Neural crest cell (in vitro differentiated cells): ENCODE results near the gene ATF6. TPM values are rescaled to one million over a fixed set of nuclear protein-coding genes. Genes with fewer than 3 reads are reported as not detected.

ENCODE experiments used
- DNase-seq: peaks from one replicate; pipeline ENCODE4 v3.0.0; 2021; ENCODE audit warnings: low read depth, mixed read lengths, low spot score
- H3K27ac Mint-ChIP-seq: one replicate; pipeline ENCODE4 v1.8.0; 2021; ENCODE audit warnings: mild to moderate bottlenecking, mixed read lengths; ENCODE audit not compliant: unreplicated experiment
- H3K27me3 Mint-ChIP-seq: 2 replicates; pipeline ENCODE4 v1.8.0; 2021; ENCODE audit warnings: low read depth, mild to moderate bottlenecking, mixed read lengths
- H3K36me3 Mint-ChIP-seq: 2 replicates; pipeline ENCODE4 v1.8.0; 2021; ENCODE audit warnings: low read depth, mild to moderate bottlenecking, mixed read lengths
- H3K4me1 Mint-ChIP-seq: 2 replicates; pipeline ENCODE4 v1.8.0; 2021; ENCODE audit warnings: mixed read lengths
- H3K4me3 Mint-ChIP-seq: one replicate; pipeline ENCODE4 v1.8.0; 2021; ENCODE audit warnings: mild to moderate bottlenecking, mixed read lengths
- H3K9me3 Mint-ChIP-seq: 2 replicates; pipeline ENCODE4 v1.8.0; 2021; ENCODE audit warnings: mixed read lengths
- CTCF ChIP-seq: fragments of 200-600 bp; sonication (generic); conservative IDR thresholded peaks from 2 replicates; pipeline ENCODE4 v1.5.0; 2021; ENCODE audit warnings: antibody characterized with exemption, mild to moderate bottlenecking
- total RNA-seq: library from RNA; stranded (reverse); gene quantifications from 2 replicates; pipeline ENCODE4 v1.2.1, GENCODE V29; 2021

ATF6 gene
- total RNA-seq, 1 donor from 2014 or later, result 17.8 TPM

- peaks cover 13% of the 10 kb centered on the region for H3K36me3 Mint-ChIP-seq
- peaks cover 2% of the 10 kb centered on the region for H3K9me3 Mint-ChIP-seq
- no peak for DNase-seq
- H3K4me1 Mint-ChIP-seq, result no peaks in the 10 kb centered on the region
- no peak overlapping the region for H3K27ac Mint-ChIP-seq
- no peak overlapping the region for H3K4me3 Mint-ChIP-seq
- TF ChIP-seq CTCF, result no peak
- no peaks in the 10 kb centered on the region for H3K27me3 Mint-ChIP-seq
Measured at GRCh38 chr1:161839591-161839990, 73.5 kb downstream of the ATF6 start.

- DNase-seq, result no peak
- no peaks in the 10 kb centered on the region for H3K4me1 Mint-ChIP-seq
Measured at GRCh38 chr1:161840363-161840762, 74.2 kb downstream of the ATF6 start.

GRCh38 chr1:161843156-161843555 is 77.0 kb downstream of the ATF6 start:
- Mint-ChIP-seq H3K4me1 (no peaks in the 10 kb centered on the region), H3K27me3 (no peaks in the 10 kb centered on the region), H3K27ac (no peak overlapping the region), H3K9me3 (peaks cover 2% of the 10 kb centered on the region), H3K36me3 (peaks cover 11% of the 10 kb centered on the region), H3K4me3 (no peak overlapping the region)
- TF ChIP-seq CTCF, result no peak
- no peak for DNase-seq

More at GRCh38 chr1:161840363-161840762, 74.2 kb downstream of the ATF6 start:
- Mint-ChIP-seq H3K27ac (no peak overlapping the region), H3K27me3 (no peaks in the 10 kb centered on the region), H3K9me3 (peaks cover 2% of the 10 kb centered on the region), H3K36me3 (peaks cover 11% of the 10 kb centered on the region), H3K4me3 (no peak overlapping the region)
- no peak for TF ChIP-seq CTCF

- Mint-ChIP-seq H3K36me3 (peaks cover 7% of the 10 kb centered on the region), H3K27ac (no peak overlapping the region), H3K4me3 (no peak overlapping the region), H3K27me3 (no peaks in the 10 kb centered on the region), H3K4me1 (no peaks in the 10 kb centered on the region), H3K9me3 (peaks cover 2% of the 10 kb centered on the region)
- no peak for TF ChIP-seq CTCF
- no peak for DNase-seq
Measured at GRCh38 chr1:161844696-161845095, 78.6 kb downstream of the ATF6 start.

- H3K27ac Mint-ChIP-seq, result no peak overlapping the region
Measured at GRCh38 chr1:161848676-161849075, 82.6 kb downstream of the ATF6 start.

More at GRCh38 chr1:161848676-161849075, 82.6 kb downstream of the ATF6 start:
- Mint-ChIP-seq H3K9me3 (no peaks in the 10 kb centered on the region), H3K36me3 (peaks cover 6% of the 10 kb centered on the region), H3K4me3 (no peak overlapping the region), H3K27me3 (no peaks in the 10 kb centered on the region), H3K4me1 (no peaks in the 10 kb centered on the region)
- no peak for DNase-seq
- TF ChIP-seq CTCF, result no peak
